NCI-H82 (cell line): ENCODE results near the gene CD226.
"Not testable (repeated sequence)": the region's sequence is repeated elsewhere in the genome, so short reads cannot be mapped to it uniquely, and the experiment has no call there.

Experiments
- DNase-seq: peaks from one replicate; lab custom pipeline; 2025; lab: John Stamatoyannopoulos, UW

CD226 gene

GRCh38 chr18:69908838-69909237 lies 38.8 kb downstream of the CD226 start:
- no peak for DNase-seq

- no peak for DNase-seq
These were observed 40.9 kb downstream of the CD226 start for GRCh38 chr18:69906765-69907164.

- no peak for DNase-seq
These were observed 46.7 kb downstream of the CD226 start for GRCh38 chr18:69900941-69901340.

GRCh38 chr18:69899154-69899923 lies 48.3 kb downstream of the CD226 start:
- not testable (repeated sequence) for DNase-seq

GRCh38 chr18:69898241-69898861 lies 49.3 kb downstream of the CD226 start:
- DNase-seq: no peak

- DNase-seq: no peak
These were observed 50.1 kb downstream of the CD226 start for GRCh38 chr18:69897397-69898108.

- DNase-seq: no peak
These were observed 52.3 kb downstream of the CD226 start for GRCh38 chr18:69895066-69896047.

- DNase-seq: no peak
These were observed 53.2 kb downstream of the CD226 start for GRCh38 chr18:69894467-69894866.

- no peak for DNase-seq
These were observed 57.1 kb downstream of the CD226 start for GRCh38 chr18:69890558-69890957.

- no peak for DNase-seq
These were observed 58.7 kb downstream of the CD226 start for GRCh38 chr18:69889009-69889408.

GRCh38 chr18:69887256-69887655 lies 60.4 kb downstream of the CD226 start:
- DNase-seq: no peak

- no peak for DNase-seq
These were observed 61.7 kb downstream of the CD226 start for GRCh38 chr18:69885841-69886531.

- DNase-seq: no peak
These were observed 62.3 kb downstream of the CD226 start for GRCh38 chr18:69885355-69885754.

GRCh38 chr18:69883781-69884180 lies 63.9 kb downstream of the CD226 start:
- no peak for DNase-seq

GRCh38 chr18:69882965-69883668 lies 64.6 kb downstream of the CD226 start:
- DNase-seq: no peak

- no peak for DNase-seq
These were observed 67.6 kb downstream of the CD226 start for GRCh38 chr18:69880083-69880482.

GRCh38 chr18:69879051-69879450 lies 68.6 kb downstream of the CD226 start:
- DNase-seq: not testable (repeated sequence)

GRCh38 chr18:69878213-69878933 lies 69.3 kb downstream of the CD226 start:
- DNase-seq: no peak

- DNase-seq: no peak
These were observed 71.2 kb downstream of the CD226 start for GRCh38 chr18:69876490-69876889.

- no peak for DNase-seq
These were observed 73.6 kb downstream of the CD226 start for GRCh38 chr18:69874058-69874457.
